ENCODE data around the gene CHRND.

CHRND gene

DNA sequence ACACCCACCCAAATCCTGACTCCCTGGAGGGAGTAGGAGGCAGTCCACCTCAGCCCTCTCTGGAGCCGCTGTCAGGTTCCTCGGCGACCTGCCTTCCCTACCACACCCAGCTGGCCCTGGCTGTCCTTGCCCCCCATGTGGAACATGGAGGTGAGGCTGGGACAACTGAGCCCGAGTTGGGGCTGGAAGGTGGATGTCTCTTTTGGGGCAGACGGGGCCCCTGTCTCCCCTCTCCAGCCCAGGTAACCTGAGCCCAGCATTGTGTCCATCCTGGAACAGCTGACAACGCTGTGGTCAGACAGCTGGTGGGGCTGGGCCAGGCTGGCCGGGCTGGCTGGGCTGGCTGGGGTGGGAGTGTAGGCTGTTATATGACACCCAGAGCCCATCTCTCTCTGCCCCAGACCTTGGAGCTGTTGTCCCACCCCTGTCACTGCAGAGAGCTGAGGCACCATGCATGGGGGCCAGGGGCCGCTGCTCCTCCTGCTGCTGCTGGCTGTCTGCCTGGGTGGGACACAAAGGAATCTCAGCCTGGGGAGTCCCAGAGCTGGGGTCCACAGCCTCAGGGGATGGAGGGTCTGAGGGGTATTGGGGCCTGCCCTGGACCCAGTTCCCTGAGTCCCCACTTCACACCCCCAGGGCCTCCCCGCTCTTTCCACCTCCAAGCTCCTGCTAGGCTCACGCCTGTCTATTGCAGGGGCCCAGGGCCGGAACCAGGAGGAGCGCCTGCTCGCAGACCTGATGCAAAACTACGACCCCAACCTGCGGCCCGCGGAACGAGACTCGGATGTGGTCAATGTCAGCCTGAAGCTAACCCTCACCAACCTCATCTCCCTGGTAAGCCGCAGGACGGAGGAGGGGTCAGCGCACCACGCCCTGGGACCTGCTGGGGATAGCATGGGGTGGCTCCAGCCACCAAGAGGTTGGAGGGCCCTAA lies 13.6 kb downstream of the CHRND start, which contains the start of gene CHRNG:
Gene CHRNG (plus strand): TSS at position 395 of the 934 bp plus-strand sequence. CDS start 56 bp downstream, at position 451.
- H3K4me3 ChIP-seq (ENCODE audit: low read depth, low read length) = no peak within 1 kb of the TSS
- TF ChIP-seq MYC (IDR thresholded peaks at IDR 0.05; ENCODE audit: low read depth, low read length) (no peak), POLR2A (IDR thresholded peaks at IDR 0.05; ENCODE audit: extremely low read depth, insufficient read length) (peak; percentile 8)
- TF ChIP-seq, protein P1, sequence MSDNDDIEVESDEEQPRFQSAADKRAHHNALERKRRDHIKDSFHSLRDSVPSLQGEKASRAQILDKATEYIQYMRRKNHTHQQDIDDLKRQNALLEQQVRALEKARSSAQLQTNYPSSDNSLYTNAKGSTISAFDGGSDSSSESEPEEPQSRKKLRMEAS (IDR thresholded peaks at IDR 0.05; ENCODE audit: low read depth, low read length) = no peak
- DNase-seq (ENCODE audit: low read depth) = no peak

DNA sequence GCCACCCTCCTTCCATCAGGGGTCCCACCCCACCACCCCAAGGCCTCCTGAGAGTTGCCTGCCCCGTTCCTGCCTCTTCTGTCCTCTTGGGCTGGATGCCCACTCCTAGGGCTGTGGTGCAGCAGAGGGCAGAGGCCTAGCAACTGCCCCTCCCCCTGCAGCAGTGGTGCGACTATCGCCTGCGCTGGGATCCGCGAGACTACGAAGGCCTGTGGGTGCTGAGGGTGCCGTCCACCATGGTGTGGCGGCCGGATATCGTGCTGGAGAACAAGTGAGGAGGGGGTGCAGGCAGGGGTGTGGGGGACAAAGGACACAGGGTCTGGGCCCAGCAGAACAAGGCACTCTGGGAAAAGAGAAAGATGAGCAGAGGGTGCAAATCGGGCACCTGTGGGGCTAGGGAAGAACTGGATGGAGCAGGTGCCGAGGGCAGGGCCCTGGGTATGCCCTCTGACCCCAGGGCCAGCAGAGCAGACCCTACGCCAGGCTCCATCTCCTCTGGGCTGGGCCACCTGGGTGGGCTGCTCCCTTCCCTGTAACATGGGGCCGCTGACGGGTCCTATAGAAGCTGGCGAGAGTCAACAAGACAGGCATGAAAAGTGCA lies 14.6 kb downstream of the CHRND start:
- no peak for DNase-seq (ENCODE audit: low read depth)
- no peak overlapping the region for H3K4me3 ChIP-seq (ENCODE audit: low read depth, low read length)

DNA sequence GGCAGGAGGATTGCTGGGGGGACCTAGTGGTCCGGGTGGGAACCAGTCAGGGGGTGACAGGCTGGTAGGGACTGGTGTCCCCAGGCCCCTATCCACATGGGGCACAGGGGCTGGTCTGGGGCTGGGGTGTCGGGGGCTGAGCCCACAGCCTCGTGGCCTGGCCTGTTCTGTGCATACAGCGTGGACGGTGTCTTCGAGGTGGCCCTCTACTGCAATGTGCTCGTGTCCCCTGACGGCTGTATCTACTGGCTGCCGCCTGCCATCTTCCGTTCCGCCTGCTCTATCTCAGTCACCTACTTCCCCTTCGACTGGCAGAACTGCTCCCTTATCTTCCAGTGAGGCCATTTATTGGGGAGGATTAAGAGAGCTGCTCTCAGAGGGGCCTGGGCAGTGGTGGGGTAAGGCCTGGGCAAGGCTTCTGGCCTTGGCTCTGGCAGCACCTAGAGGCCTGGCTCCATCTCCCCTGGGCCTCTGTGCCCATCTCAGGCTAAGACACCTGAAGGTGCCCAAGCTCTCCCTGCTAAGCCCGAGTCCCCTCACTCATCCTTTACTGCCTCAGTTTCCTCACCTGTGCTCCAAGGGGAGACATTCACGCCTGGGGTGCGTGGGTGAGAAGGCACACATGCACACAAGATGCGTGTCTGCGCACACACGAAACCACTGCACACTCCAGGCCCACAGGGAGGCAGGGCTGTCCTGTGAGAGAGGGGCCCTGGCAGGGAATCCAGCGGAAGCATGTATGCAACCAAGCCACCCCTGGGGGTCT lies 15.4 kb downstream of the CHRND start:
- no peak for DNase-seq (ENCODE audit: low read depth)
- H3K4me3 ChIP-seq (ENCODE audit: low read depth, low read length) = no peak overlapping the region
- no peak for TF ChIP-seq MYC (IDR thresholded peaks at IDR 0.05; ENCODE audit: low read depth, low read length)
- TF ChIP-seq, protein P1 (IDR thresholded peaks at IDR 0.05; ENCODE audit: low read depth, low read length) = no peak

More for the DNA sequence above, 14.6 kb downstream of the CHRND start:
- TF ChIP-seq, protein P2, sequence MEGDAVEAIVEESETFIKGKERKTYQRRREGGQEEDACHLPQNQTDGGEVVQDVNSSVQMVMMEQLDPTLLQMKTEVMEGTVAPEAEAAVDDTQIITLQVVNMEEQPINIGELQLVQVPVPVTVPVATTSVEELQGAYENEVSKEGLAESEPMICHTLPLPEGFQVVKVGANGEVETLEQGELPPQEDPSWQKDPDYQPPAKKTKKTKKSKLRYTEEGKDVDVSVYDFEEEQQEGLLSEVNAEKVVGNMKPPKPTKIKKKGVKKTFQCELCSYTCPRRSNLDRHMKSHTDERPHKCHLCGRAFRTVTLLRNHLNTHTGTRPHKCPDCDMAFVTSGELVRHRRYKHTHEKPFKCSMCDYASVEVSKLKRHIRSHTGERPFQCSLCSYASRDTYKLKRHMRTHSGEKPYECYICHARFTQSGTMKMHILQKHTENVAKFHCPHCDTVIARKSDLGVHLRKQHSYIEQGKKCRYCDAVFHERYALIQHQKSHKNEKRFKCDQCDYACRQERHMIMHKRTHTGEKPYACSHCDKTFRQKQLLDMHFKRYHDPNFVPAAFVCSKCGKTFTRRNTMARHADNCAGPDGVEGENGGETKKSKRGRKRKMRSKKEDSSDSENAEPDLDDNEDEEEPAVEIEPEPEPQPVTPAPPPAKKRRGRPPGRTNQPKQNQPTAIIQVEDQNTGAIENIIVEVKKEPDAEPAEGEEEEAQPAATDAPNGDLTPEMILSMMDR (IDR thresholded peaks at IDR 0.05; ENCODE audit: low read depth, low read length) = no peak

DNA sequence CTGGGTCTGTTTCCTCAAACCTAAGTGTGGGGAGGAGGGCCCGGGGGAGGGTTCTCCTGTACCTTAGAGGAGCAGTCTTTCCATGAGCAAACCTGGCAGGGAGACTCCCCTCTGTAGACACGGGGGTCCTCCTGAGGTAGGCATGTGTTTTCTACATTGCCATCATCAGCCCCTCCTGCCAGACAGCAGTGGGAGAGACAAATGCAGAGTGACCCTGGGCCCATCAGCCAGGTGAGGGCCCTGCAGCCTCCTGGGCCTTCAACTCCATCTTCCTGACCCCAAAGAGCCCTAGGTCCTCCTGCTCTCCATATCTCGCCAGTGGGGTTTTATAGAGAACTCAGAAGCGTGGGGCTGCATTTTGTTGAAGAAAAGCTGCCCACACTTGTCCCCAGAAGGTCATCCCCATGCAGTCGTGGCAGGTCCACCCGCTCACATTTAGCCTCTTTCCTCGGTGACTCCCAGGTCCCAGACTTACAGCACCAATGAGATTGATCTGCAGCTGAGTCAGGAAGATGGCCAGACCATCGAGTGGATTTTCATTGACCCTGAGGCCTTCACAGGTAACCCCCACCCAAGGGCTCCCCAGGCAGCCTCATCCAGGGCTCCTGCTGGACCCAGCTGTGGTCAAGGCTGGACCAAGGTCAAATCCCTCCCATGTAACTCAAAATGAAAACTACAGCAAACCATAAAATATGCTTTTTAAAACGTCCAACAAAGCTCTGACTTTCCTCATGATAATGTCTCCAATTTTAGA lies 16.2 kb downstream of the CHRND start:
- H3K4me3 ChIP-seq (ENCODE audit: low read depth, low read length) = no peak overlapping the region
- no peak for DNase-seq (ENCODE audit: low read depth)
- TF ChIP-seq, protein P1 (IDR thresholded peaks at IDR 0.05; ENCODE audit: low read depth, low read length) = no peak
- TF ChIP-seq MYC (IDR thresholded peaks at IDR 0.05; ENCODE audit: low read depth, low read length) (no peak), POLR2A (IDR thresholded peaks at IDR 0.05; ENCODE audit: extremely low read depth, insufficient read length) (no peak)
- TF ChIP-seq, protein P2 (IDR thresholded peaks at IDR 0.05; ENCODE audit: low read depth, low read length) = no peak

DNA sequence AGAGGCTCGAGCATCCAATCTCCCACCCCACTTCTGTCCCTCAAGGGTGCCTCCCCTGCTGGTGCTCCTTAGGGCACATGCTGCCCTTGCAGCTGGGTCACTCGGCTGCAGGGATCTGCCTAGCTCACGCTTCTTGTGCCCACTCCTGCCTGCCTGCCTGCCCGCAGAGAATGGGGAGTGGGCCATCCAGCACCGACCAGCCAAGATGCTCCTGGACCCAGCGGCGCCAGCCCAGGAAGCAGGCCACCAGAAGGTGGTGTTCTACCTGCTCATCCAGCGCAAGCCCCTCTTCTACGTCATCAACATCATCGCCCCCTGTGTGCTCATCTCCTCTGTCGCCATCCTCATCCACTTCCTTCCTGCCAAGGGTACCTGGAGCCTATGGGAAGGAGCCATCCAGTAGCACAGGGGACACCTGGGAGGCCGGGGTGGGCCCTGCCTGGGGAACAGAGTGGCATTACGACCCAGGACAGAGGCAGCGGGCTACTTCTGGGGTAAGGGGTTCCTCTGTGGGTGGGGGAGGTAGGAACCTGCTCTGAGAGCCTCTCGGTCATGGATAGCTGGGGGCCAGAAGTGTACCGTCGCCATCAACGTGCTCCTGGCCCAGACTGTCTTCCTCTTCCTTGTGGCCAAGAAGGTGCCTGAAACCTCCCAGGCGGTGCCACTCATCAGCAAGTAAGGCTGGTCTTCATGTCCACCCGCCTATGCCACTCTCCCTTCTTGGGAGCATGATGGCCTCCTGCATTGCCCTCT lies 16.9 kb downstream of the CHRND start:
- no peak overlapping the region for H3K4me3 ChIP-seq (ENCODE audit: low read depth, low read length)
- TF ChIP-seq, protein P1 (IDR thresholded peaks at IDR 0.05; ENCODE audit: low read depth, low read length) = no peak
- TF ChIP-seq POLR2A (IDR thresholded peaks at IDR 0.05; ENCODE audit: extremely low read depth, insufficient read length) (no peak), MYC (IDR thresholded peaks at IDR 0.05; ENCODE audit: low read depth, low read length) (no peak)
- TF ChIP-seq, protein P2 (IDR thresholded peaks at IDR 0.05; ENCODE audit: low read depth, low read length) = no peak
- no peak for DNase-seq (ENCODE audit: low read depth)

DNA sequence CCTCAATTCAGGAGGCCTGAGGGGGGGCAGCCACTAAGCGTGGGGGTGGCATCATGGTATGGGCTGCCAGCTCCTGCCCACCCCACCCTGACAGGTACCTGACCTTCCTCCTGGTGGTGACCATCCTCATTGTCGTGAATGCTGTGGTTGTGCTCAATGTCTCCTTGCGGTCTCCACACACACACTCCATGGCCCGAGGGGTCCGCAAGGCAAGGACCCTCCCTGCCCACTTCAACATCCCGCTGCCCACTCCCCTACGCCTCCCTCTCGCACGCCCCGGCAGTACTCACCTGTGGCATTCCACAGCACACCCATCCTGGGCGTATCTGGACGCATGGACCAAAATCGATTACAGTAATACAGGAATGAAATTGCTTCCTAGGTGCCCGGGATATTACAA lies 17.5 kb downstream of the CHRND start:
- TF ChIP-seq POLR2A (IDR thresholded peaks at IDR 0.05; ENCODE audit: extremely low read depth, insufficient read length) = no peak
- TF ChIP-seq, protein P2 (IDR thresholded peaks at IDR 0.05; ENCODE audit: low read depth, low read length) = no peak
- no peak for TF ChIP-seq MYC (IDR thresholded peaks at IDR 0.05; ENCODE audit: low read depth, low read length)
- TF ChIP-seq, protein P1 (IDR thresholded peaks at IDR 0.05; ENCODE audit: low read depth, low read length) = no peak
- DNase-seq (ENCODE audit: low read depth) = no peak
- H3K4me3 ChIP-seq (ENCODE audit: low read depth, low read length) = no peak overlapping the region

All from NB4 (cell line).